ENCODE measurements around the gene MAPKAPK3.
"Not testable (repeated sequence)": the region's sequence is repeated elsewhere in the genome, so short reads cannot be mapped to it uniquely, and the experiment has no call there.

Gene MAPKAPK3

DNA sequence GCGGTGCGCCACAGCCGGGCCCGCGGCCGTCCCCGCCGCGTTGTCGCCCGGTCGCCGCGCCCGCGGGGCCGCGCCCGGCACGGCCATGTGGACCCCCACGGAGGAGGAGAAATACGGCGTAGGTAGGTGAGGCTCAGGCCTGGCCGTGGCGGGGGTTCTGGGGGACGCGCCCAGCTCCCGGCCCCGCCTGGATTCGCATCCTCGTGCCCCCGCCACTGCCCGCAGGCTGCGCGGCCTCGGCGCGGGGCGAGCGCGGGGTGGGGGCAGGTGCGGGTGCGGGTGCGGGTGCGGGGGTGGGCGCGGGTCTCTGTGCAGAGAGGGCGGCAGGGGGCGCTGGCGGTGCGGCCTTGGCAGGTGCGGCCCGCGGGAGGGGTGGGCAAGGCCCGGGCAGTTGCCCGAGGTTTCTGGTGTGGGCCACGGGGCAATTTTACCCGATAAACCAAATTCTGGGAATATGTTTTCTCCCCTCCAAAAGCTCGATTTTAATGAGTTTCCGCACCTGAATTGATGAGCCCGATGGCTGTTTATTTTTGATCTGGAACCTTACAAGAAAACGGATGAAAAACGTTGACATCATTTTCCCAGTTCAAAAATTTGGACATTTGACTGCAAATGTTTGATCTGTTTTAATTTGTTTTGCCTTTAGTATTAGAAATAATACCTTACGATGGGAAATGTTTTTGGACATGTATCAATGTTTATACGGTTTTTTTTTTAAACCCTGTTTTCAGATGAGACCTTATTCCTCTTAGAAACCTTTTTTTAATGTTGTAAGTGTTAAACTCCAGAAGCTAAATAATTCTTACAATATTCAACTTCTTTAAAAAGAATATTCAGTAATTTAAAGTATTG lies 58.5 kb downstream of the MAPKAPK3 start:
- Histone ChIP-seq H3K9me3 (ENCODE audit: control insufficient read depth, low read length) (no peaks in the 10 kb centered on the region), H3K27ac (ENCODE audit: insufficient read depth, low read length, poor library complexity, severe bottlenecking) (no peak overlapping the region), H3K36me3 (ENCODE audit: control insufficient read depth, insufficient read depth, low read length) (no peaks in the 10 kb centered on the region), H3K4me1 (ENCODE audit: control insufficient read depth, insufficient read depth, low read length, poor library complexity, severe bottlenecking) (peaks cover 3% of the 10 kb centered on the region), H3K4me3 (ENCODE audit: insufficient read depth, low read depth, low read length, poor library complexity, severe bottlenecking) (no peak overlapping the region), H3K27me3 (replicated peaks; ENCODE audit: control insufficient read depth, insufficient read depth, low read length, poor library complexity, severe bottlenecking) (no peaks in the 10 kb centered on the region)
- peak; percentile 4 to 20 (median 4) for DNase-seq

- Histone ChIP-seq H3K36me3 (ENCODE audit: control insufficient read depth, insufficient read depth, low read length) (no peaks in the 10 kb centered on the region), H3K27ac (ENCODE audit: insufficient read depth, low read length, poor library complexity, severe bottlenecking) (no peak overlapping the region), H3K4me1 (ENCODE audit: control insufficient read depth, insufficient read depth, low read length, poor library complexity, severe bottlenecking) (peaks cover 3% of the 10 kb centered on the region), H3K27me3 (replicated peaks; ENCODE audit: control insufficient read depth, insufficient read depth, low read length, poor library complexity, severe bottlenecking) (no peaks in the 10 kb centered on the region), H3K9me3 (ENCODE audit: control insufficient read depth, low read length) (no peaks in the 10 kb centered on the region), H3K4me3 (ENCODE audit: insufficient read depth, low read depth, low read length, poor library complexity, severe bottlenecking) (no peak overlapping the region)
- no peak for DNase-seq
Measured at GRCh38 chr3:50676031-50676705, 59.2 kb downstream of the MAPKAPK3 start.

DNA sequence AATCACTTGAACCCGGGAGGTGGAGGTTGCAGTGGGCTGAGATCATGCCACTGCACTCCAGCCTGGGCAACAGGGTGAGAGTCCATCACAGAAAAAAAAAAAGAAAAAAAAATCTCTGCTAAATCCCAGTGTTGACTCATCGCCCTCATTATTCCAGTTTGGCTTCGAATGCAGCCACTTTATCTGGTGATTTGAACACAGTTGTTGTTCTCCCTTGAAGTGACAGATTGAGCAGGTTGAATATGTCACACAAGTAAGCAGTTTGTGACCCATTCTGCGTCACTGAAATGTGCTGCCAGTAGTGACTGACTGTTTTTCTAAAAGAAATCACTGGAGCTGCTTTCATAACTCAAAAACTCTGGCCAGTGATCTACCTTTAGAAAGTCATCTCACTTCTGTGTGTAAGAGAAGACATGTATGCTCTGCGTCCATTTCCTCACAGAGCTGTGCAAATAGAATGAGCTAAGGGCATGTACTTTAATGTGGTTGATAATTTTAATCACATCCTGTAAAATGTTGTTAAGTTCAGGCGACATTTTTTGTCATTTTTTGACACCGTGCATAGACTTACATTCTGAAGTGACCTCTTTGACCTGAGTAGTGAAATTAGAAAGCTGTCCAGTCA lies 70.3 kb downstream of the MAPKAPK3 start:
- Histone ChIP-seq H3K36me3 (ENCODE audit: control insufficient read depth, insufficient read depth, low read length) (no peaks in the 10 kb centered on the region), H3K4me1 (ENCODE audit: control insufficient read depth, insufficient read depth, low read length, poor library complexity, severe bottlenecking) (no peaks in the 10 kb centered on the region), H3K9me3 (ENCODE audit: control insufficient read depth, low read length) (no peaks in the 10 kb centered on the region), H3K27ac (ENCODE audit: insufficient read depth, low read length, poor library complexity, severe bottlenecking) (no peak overlapping the region), H3K4me3 (ENCODE audit: insufficient read depth, low read depth, low read length, poor library complexity, severe bottlenecking) (no peak overlapping the region), H3K27me3 (replicated peaks; ENCODE audit: control insufficient read depth, insufficient read depth, low read length, poor library complexity, severe bottlenecking) (peaks cover 2% of the 10 kb centered on the region)
- DNase-seq, result no peak

DNA sequence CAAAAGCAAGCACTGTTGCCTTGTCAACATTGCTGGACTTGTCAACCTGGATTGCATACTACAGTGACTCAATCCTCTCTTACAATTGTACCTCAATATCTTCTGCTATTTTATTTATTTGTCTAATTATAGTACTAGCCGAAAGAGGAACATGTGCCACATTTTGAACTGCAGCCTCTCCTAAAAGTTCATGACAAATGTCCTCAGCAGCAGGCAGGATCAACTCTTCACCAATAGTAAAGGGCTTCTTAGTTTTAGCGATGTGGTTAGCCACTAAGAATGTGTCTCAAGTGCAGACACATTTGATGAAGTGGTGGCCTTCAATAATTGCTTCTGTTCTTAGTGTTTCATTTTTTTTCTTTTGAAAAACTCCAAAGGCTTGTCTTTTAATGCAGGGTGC lies 71.0 kb downstream of the MAPKAPK3 start:
- DNase-seq, result no peak
- no peaks in the 10 kb centered on the region for H3K9me3 ChIP-seq (ENCODE audit: control insufficient read depth, low read length)
- no peak overlapping the region for H3K27ac ChIP-seq (ENCODE audit: insufficient read depth, low read length, poor library complexity, severe bottlenecking)
- no peaks in the 10 kb centered on the region for H3K27me3 ChIP-seq (replicated peaks; ENCODE audit: control insufficient read depth, insufficient read depth, low read length, poor library complexity, severe bottlenecking)
- no peaks in the 10 kb centered on the region for H3K36me3 ChIP-seq (ENCODE audit: control insufficient read depth, insufficient read depth, low read length)
- H3K4me3 ChIP-seq (ENCODE audit: insufficient read depth, low read depth, low read length, poor library complexity, severe bottlenecking), result no peak overlapping the region
- no peaks in the 10 kb centered on the region for H3K4me1 ChIP-seq (ENCODE audit: control insufficient read depth, insufficient read depth, low read length, poor library complexity, severe bottlenecking)

DNA sequence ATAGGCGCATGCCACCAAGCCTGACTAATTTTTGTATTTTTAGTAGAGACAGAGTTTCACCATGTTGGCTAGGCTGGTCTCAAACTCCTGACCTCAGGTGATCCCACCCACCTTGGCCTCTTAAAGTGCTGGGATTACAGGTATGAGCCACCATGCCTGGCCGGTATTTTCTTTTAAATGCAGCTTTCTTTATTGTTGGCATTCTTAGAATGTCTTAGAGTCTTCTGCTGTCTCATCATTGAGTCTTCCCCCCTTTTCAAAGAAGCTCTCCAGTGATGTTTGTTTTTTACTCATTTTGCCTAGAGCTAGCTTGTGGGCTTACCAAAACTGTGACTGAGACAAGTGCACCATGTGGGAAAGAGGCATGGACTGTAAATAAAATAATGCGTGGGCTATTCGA lies 71.7 kb downstream of the MAPKAPK3 start:
- DNase-seq; H3K27ac ChIP-seq (ENCODE audit: insufficient read depth, low read length, poor library complexity, severe bottlenecking); H3K9me3 ChIP-seq (ENCODE audit: control insufficient read depth, low read length); H3K36me3 ChIP-seq (ENCODE audit: control insufficient read depth, insufficient read depth, low read length); H3K4me3 ChIP-seq (ENCODE audit: insufficient read depth, low read depth, low read length, poor library complexity, severe bottlenecking); H3K4me1 ChIP-seq (ENCODE audit: control insufficient read depth, insufficient read depth, low read length, poor library complexity, severe bottlenecking); H3K27me3 ChIP-seq (replicated peaks; ENCODE audit: control insufficient read depth, insufficient read depth, low read length, poor library complexity, severe bottlenecking): not testable (repeated sequence)

GRCh38 chr3:50689558-50689957 lies 72.6 kb downstream of the MAPKAPK3 start:
- Histone ChIP-seq H3K27ac (ENCODE audit: insufficient read depth, low read length, poor library complexity, severe bottlenecking) (no peak overlapping the region), H3K27me3 (replicated peaks; ENCODE audit: control insufficient read depth, insufficient read depth, low read length, poor library complexity, severe bottlenecking) (no peaks in the 10 kb centered on the region), H3K4me3 (ENCODE audit: insufficient read depth, low read depth, low read length, poor library complexity, severe bottlenecking) (no peak overlapping the region), H3K4me1 (ENCODE audit: control insufficient read depth, insufficient read depth, low read length, poor library complexity, severe bottlenecking) (no peaks in the 10 kb centered on the region), H3K36me3 (ENCODE audit: control insufficient read depth, insufficient read depth, low read length) (no peaks in the 10 kb centered on the region), H3K9me3 (ENCODE audit: control insufficient read depth, low read length) (no peaks in the 10 kb centered on the region)
- no peak for DNase-seq

DNA sequence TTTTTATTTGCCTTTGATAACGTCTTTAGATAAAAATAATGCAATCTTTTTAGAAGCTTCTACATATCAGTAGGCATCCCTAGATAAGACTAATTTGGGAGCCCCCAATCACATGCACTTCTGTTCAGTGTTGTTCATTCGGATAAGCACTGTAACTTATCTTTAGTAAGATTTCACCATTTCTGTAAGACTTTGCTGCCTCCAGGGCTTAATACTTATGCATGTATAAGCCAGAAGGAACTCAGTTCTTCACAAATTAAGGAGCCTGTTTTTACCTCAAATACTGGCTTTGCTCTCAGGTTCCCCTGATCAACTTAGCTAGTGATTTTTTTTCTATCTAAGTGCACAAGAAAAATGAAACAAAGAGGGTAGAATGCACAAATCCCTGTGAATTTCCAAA lies 78.1 kb downstream of the MAPKAPK3 start:
- Histone ChIP-seq H3K27me3 (replicated peaks; ENCODE audit: control insufficient read depth, insufficient read depth, low read length, poor library complexity, severe bottlenecking) (no peaks in the 10 kb centered on the region), H3K9me3 (ENCODE audit: control insufficient read depth, low read length) (no peaks in the 10 kb centered on the region), H3K36me3 (ENCODE audit: control insufficient read depth, insufficient read depth, low read length) (no peaks in the 10 kb centered on the region), H3K4me3 (ENCODE audit: insufficient read depth, low read depth, low read length, poor library complexity, severe bottlenecking) (no peak overlapping the region), H3K4me1 (ENCODE audit: control insufficient read depth, insufficient read depth, low read length, poor library complexity, severe bottlenecking) (no peaks in the 10 kb centered on the region), H3K27ac (ENCODE audit: insufficient read depth, low read length, poor library complexity, severe bottlenecking) (no peak overlapping the region)
- no peak for DNase-seq

GRCh38 chr3:50696276-50696675 lies 79.3 kb downstream of the MAPKAPK3 start:
- Histone ChIP-seq H3K4me1 (ENCODE audit: control insufficient read depth, insufficient read depth, low read length, poor library complexity, severe bottlenecking) (no peaks in the 10 kb centered on the region), H3K27ac (ENCODE audit: insufficient read depth, low read length, poor library complexity, severe bottlenecking) (no peak overlapping the region)

GRCh38 chr3:50698269-50698668 lies 81.3 kb downstream of the MAPKAPK3 start:
- Histone ChIP-seq H3K27me3 (replicated peaks; ENCODE audit: control insufficient read depth, insufficient read depth, low read length, poor library complexity, severe bottlenecking) (no peaks in the 10 kb centered on the region), H3K9me3 (ENCODE audit: control insufficient read depth, low read length) (no peaks in the 10 kb centered on the region), H3K4me3 (ENCODE audit: insufficient read depth, low read depth, low read length, poor library complexity, severe bottlenecking) (no peak overlapping the region), H3K36me3 (ENCODE audit: control insufficient read depth, insufficient read depth, low read length) (no peaks in the 10 kb centered on the region), H3K4me1 (ENCODE audit: control insufficient read depth, insufficient read depth, low read length, poor library complexity, severe bottlenecking) (no peaks in the 10 kb centered on the region), H3K27ac (ENCODE audit: insufficient read depth, low read length, poor library complexity, severe bottlenecking) (no peak overlapping the region)
- no peak for DNase-seq

More at GRCh38 chr3:50696276-50696675, 79.3 kb downstream of the MAPKAPK3 start:
- Histone ChIP-seq H3K36me3 (ENCODE audit: control insufficient read depth, insufficient read depth, low read length) (no peaks in the 10 kb centered on the region), H3K27me3 (replicated peaks; ENCODE audit: control insufficient read depth, insufficient read depth, low read length, poor library complexity, severe bottlenecking) (no peaks in the 10 kb centered on the region), H3K4me3 (ENCODE audit: insufficient read depth, low read depth, low read length, poor library complexity, severe bottlenecking) (no peak overlapping the region), H3K9me3 (ENCODE audit: control insufficient read depth, low read length) (no peaks in the 10 kb centered on the region)
- no peak for DNase-seq
